ENCODE data around the gene RARRES2. TPM values are rescaled to one million over a fixed set of nuclear protein-coding genes. Genes with fewer than 3 reads are reported as not detected.
"Not testable (repeated sequence)": the region's sequence is repeated elsewhere in the genome, so short reads cannot be mapped to it uniquely, and the experiment has no call there.

RARRES2 gene
- total RNA-seq, 2 donors from 2014 or later: not detected

DNA sequence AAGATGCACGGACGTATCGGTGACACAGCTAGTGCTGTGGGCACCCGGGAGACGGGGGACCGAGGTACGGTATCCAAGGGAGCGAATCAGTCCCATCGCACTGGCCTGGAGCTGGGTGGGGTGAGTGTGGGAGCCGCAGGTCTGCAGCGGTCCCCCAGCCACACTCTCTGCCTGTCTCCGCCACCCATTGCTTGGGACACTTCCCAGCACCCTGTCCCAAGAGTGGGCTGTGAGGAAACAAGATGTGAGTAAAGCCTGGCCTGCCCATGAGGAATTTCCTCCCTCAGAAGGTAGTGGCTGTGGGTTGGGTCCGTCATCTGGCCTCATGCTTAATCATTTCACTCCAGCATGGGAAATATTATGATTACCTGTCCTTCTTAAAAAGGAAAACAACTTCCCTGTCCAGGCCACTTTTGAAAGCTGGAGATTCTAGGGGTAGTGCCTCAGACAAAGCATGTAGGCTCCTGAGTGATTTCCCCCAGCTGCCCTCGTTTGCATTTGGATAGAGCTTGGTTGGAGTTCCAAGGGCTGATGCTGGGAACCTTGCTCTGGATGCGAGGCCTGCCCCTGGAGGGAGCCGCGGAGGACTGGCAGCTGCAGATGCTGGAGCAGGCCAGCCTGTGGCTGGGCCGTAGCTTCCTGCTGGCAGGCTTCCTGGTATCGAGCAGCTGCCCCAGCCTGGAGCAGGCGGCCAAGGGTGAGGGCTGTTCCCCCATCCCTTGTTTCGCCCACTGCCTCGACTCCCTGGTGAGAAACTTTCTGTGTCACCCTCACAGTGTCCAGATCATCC, 11.9 kb downstream of the RARRES2 start:
- Mint-ChIP-seq H3K9me3 (no peaks in the 10 kb centered on the region), H3K4me1 (peaks cover 17% of the 10 kb centered on the region), H3K36me3 (ENCODE audit: low read depth) (peaks cover 50% of the 10 kb centered on the region), H3K4me3 (no peak overlapping the region), H3K27me3 (no peaks in the 10 kb centered on the region), H3K27ac (no peak overlapping the region)
- ATAC-seq (replicated peaks): no peak

DNA sequence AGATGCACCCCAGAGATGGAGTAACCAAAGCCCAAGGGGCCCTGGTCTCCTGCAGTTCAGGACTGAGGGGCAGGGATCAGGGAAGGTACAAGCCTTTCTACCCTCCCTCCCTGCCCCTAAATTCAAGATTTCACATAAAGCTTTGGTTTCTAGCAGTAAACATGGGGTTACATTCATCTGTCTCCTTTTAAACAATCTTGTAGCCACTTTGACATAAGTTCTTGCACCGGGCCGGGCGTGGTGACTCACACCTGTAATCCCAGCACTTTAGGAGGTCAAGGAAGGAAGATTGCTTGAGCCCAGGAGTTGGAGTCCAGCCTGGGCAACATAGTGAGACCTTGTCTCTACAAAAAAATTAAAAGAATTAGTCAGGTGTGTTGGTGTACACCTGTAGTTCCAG, 14.1 kb downstream of the RARRES2 start:
- Mint-ChIP-seq H3K4me1 (peaks cover 26% of the 10 kb centered on the region), H3K9me3 (no peaks in the 10 kb centered on the region), H3K27ac (no peak overlapping the region), H3K4me3 (no peak overlapping the region), H3K27me3 (no peaks in the 10 kb centered on the region), H3K36me3 (ENCODE audit: low read depth) (peaks cover 69% of the 10 kb centered on the region)
- no peak for ATAC-seq (replicated peaks)

DNA sequence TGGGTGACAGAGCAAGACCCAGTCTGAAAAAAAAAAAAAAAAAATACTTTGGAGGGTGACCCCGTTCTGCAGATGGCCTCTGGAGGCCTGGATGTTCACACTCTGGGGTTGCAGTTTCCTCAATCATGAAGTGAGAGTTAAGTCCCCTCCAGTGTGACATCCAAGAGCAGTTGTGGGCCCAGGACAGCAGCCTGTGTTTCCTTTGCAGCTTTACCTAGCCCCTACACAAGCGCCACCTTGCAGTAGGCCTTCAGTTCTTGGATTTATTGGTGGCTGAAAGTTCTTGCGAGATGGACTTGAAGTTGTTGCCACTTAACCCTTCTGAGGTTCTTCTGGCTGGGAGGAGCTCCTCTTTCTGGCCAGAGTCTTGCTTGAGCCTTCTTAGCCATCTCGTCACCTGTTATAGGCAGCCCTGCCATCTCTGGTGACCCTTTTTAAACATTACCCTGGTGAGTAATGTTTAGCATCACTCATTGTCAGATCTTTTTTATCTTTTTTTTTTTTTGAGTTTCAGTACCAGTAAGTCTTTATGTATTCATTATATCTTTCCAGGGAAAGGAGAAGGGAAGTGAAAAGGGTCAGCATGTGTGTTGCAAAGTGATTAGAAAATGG, 14.7 kb downstream of the RARRES2 start:
- H3K27me3 Mint-ChIP-seq: no peaks in the 10 kb centered on the region
- no peaks in the 10 kb centered on the region for H3K9me3 Mint-ChIP-seq
- peaks cover 29% of the 10 kb centered on the region for H3K4me1 Mint-ChIP-seq
- H3K36me3 Mint-ChIP-seq (ENCODE audit: low read depth): peaks cover 70% of the 10 kb centered on the region
- H3K4me3 Mint-ChIP-seq: no peak overlapping the region
- ATAC-seq (replicated peaks): no peak
- H3K27ac Mint-ChIP-seq: no peak overlapping the region

DNA sequence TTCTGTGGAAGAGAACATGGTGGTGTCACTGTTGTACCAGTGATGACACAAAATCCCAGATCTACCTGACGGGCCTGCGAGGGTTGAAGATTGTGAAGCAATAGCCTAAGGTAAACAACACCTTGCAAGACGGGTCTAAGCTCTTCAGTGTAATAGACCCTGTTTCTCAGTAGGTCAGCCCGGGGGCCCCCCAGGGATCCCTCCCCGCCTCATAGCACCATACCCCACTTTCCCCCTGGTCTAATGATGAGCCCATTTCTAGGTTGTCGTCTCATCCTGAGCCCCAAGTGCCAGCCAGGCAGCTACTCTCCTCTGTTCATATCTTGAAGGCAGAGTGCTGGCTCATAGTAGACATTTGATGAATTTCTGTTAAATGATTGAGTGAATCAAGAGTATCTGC, 15.5 kb downstream of the RARRES2 start:
- H3K4me1 Mint-ChIP-seq: peaks cover 29% of the 10 kb centered on the region
- peaks cover 70% of the 10 kb centered on the region for H3K36me3 Mint-ChIP-seq (ENCODE audit: low read depth)
- no peaks in the 10 kb centered on the region for H3K9me3 Mint-ChIP-seq
- peak overlapping the region; percentile 53 for H3K27ac Mint-ChIP-seq
- no peaks in the 10 kb centered on the region for H3K27me3 Mint-ChIP-seq
- no peak for ATAC-seq (replicated peaks)
- peak overlapping the region; percentile 100 for H3K4me3 Mint-ChIP-seq

DNA sequence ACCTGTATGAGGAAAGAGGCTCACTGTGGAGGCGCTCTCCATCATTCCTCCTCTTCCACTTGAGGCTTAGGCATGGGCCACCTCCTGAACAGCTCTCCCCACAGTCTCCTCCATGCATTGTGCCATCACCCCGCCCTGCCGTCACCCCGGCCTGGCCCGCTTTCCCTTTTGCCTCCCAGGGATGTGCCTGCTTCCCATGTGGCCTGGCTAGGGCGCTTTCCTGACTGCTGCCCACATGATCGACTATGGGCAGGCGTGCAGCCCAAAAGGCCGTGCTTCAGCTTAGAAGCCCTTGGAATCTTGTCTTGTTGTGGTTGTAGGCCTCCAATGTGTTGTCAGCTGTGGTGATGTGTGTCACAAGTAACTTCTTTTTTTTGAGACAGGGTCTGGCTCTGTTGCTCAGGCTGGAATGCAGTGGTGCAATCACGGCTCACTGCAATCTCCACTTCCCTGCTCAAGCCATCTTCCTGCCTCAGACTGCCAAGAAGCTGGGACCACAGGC, 16.3 kb downstream of the RARRES2 start:
- peaks cover 70% of the 10 kb centered on the region for H3K36me3 Mint-ChIP-seq (ENCODE audit: low read depth)
- H3K27me3 Mint-ChIP-seq: no peaks in the 10 kb centered on the region
- no peaks in the 10 kb centered on the region for H3K9me3 Mint-ChIP-seq
- ATAC-seq (replicated peaks): no peak
- peak overlapping the region; percentile 100 for H3K27ac Mint-ChIP-seq
- H3K4me3 Mint-ChIP-seq: peak overlapping the region; percentile 100
- H3K4me1 Mint-ChIP-seq: peaks cover 30% of the 10 kb centered on the region

DNA sequence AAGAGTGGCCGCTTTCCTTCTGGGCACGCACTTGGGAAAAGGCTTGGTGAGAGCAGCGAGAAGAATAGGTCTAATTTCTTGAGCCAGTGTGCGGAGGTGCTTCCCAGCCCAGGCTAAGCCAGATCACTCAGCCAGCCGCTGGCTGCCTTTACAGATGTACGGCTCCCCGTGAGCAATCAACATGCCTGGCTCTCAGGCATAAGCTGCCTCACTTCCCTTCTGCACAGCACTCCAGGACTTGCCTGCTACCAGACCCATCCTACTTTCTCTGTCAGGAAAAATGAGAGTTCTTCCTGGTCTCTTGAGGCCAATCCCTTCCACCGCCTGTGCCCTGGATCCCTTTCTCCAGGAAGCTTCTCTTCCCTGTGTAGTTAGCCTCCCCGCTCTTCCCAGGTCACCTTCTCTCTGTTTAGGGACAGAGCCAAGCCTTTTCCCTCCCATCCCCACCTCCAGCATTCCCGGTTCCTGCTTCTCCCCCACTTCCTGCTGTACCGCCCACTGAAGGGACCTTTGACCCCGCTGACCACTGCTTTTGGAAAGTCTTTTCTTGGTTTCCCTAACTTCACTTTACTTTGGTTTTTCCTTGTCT, 17.0 kb downstream of the RARRES2 start:
- H3K27ac Mint-ChIP-seq: peak overlapping the region; percentile 100
- H3K36me3 Mint-ChIP-seq (ENCODE audit: low read depth): peaks cover 69% of the 10 kb centered on the region
- no peak for ATAC-seq (replicated peaks)
- no peaks in the 10 kb centered on the region for H3K9me3 Mint-ChIP-seq
- peak overlapping the region; percentile 100 for H3K4me3 Mint-ChIP-seq
- peaks cover 34% of the 10 kb centered on the region for H3K4me1 Mint-ChIP-seq
- no peaks in the 10 kb centered on the region for H3K27me3 Mint-ChIP-seq

DNA sequence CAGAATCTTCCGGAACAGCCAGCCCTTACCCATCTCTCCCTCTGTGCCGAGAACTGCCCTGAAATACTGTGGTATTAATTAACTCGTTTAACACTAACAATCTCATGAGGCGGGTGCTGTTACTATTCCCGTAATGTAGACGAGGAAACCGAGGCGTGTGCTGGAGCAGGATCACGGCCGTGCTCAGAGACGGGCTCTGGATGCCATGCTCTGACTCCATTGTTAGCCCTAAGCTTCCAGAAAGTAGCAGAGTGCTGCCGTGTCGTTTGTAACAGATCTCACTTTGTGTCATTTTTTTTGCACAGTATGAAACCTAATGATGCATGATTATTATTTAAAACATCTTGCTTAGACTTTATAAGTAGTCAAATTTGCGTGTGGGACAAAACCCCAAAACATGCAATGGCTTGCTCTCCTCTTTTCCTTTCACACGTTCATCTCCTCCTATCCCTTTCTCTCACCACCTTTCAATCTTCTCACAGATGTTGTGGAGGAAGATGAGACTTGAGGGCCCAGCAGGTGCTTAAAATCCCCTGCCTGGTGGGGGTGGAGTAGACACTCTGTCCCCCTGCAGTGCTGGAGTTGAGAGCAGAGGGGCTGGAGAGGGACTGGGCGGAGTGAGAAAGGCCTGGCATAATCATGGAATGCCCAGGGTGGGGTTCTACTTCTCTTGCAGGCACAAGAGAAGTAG, 17.6 kb downstream of the RARRES2 start:
- Mint-ChIP-seq H3K9me3 (no peaks in the 10 kb centered on the region), H3K27ac (peak overlapping the region; percentile 100), H3K27me3 (no peaks in the 10 kb centered on the region), H3K36me3 (ENCODE audit: low read depth) (peaks cover 63% of the 10 kb centered on the region), H3K4me3 (peak overlapping the region; percentile 100), H3K4me1 (peaks cover 34% of the 10 kb centered on the region)
- ATAC-seq (replicated peaks): peak; percentile 14

DNA sequence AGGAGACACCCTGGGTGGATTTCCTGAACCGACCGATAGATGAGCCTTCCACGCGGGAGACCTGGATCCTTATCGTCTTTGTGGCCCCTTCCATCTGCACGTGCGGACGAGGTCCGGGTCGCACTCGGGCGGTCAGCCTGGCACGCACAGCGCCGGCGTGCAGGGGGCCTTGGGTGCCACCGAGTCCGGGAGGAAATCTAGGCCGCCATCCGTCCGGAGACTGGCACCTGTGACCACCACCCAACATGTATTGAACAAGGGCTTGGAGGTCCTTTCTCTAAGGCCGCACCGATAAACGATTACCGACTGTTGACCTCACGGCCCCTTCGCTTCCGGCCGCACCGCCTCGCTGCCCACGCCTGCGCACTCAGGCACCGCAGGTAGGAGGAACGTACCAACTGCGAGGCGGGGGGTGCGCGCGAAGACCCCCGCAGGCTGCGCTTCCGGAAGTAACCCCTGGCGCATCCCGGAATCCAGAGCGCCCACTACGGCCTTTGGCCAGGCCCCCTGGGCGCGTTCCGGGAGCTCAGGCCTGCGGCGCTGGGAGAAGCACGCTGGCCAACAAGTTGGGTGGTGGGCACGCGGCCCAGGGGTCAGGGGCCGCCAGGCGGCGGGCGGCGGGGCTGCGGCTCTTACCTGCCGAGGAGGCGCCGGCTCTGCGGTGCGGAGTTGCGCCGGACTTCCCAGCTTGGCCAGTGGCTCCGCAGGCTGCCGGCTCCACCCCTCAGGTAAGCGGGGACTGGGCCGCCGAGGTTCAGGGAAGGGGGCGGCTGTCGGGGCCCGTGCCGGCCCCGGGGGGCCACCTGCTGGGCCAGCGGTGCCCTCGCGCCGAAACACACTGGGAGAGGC, 18.4 kb downstream of the RARRES2 start, which contains the start of the genes ACTR3C and LRRC61:
TSS of gene ACTR3C (minus strand) at position 713 of the 849 bp plus-strand sequence. CDS start 28,249 bp downstream, outside the sequence.
TSS of gene LRRC61 (plus strand) at position 523 of the 849 bp plus-strand sequence. CDS start 13,507 bp downstream, outside the sequence.
- peak within 1 kb of the TSS; percentile 100 for H3K4me3 Mint-ChIP-seq
- H3K27me3 Mint-ChIP-seq: no peaks in the 10 kb centered on the region
- no peaks in the 10 kb centered on the region for H3K9me3 Mint-ChIP-seq
- peaks cover 58% of the 10 kb centered on the region for H3K36me3 Mint-ChIP-seq (ENCODE audit: low read depth)
- peak; percentile 50 for ATAC-seq (replicated peaks)
- H3K27ac Mint-ChIP-seq: peak within 1 kb of the TSS; percentile 100
- peaks cover 33% of the 10 kb centered on the region for H3K4me1 Mint-ChIP-seq

DNA sequence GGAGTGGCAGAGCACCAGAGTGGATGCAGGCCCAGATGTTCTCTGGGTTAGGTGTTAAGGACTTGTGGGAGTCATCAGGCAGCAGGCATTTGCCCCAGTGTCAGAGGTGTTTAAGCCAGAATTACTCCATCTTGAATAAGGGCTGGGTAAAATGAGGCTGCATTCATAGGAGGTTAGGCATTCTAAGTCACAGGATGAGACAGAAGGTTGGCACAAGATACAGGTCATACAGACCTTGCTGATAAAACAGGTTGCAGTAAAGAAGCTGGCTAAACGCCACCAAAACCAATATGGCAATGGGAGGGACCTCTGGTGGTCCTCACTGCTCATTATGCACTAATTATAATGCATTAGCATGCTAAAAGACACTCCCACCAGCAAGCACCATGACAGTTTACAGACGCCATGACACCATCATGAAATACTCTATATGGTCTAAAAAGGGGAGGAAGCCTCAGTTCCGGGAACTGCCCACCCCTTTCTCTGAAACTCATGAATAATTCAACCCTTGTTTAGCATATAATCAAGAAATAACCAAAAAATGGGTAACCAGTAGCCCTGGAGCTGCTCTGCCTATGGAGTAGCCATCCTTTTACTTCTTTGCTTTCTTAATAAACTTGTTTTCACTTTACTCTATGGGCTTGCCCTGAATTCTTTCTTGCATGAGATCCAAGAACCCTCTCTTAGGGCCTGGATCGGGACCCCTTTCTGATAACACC, 19.2 kb downstream of the RARRES2 start:
- ATAC-seq (replicated peaks): peak; percentile 63
- Mint-ChIP-seq H3K36me3 (ENCODE audit: low read depth) (peaks cover 57% of the 10 kb centered on the region), H3K9me3 (no peaks in the 10 kb centered on the region), H3K27ac (peak overlapping the region; percentile 100), H3K4me3 (peak overlapping the region; percentile 100), H3K27me3 (no peaks in the 10 kb centered on the region), H3K4me1 (peaks cover 29% of the 10 kb centered on the region)

DNA sequence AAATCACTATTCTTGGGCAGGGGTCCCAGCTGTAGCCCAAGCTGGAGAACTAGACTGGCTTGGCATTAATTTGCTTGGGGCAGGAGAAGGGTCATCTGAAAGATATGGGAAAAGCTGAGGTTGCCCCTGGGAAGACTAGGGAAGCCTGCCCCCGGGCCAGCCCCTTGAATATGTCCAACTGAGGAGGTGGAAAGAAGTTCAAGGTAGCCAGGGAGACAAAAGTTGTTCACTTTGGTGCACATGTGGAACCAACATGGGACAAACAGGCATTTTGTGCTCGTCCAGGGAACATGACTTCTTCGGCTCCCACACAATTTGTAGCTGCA, 19.7 kb downstream of the RARRES2 start:
- peak overlapping the region; percentile 100 for H3K27ac Mint-ChIP-seq
- no peak for ATAC-seq (replicated peaks)
- H3K9me3 Mint-ChIP-seq: no peaks in the 10 kb centered on the region
- no peaks in the 10 kb centered on the region for H3K27me3 Mint-ChIP-seq
- H3K4me3 Mint-ChIP-seq: peak overlapping the region; percentile 100
- peaks cover 29% of the 10 kb centered on the region for H3K4me1 Mint-ChIP-seq
- H3K36me3 Mint-ChIP-seq (ENCODE audit: low read depth): peaks cover 52% of the 10 kb centered on the region

DNA sequence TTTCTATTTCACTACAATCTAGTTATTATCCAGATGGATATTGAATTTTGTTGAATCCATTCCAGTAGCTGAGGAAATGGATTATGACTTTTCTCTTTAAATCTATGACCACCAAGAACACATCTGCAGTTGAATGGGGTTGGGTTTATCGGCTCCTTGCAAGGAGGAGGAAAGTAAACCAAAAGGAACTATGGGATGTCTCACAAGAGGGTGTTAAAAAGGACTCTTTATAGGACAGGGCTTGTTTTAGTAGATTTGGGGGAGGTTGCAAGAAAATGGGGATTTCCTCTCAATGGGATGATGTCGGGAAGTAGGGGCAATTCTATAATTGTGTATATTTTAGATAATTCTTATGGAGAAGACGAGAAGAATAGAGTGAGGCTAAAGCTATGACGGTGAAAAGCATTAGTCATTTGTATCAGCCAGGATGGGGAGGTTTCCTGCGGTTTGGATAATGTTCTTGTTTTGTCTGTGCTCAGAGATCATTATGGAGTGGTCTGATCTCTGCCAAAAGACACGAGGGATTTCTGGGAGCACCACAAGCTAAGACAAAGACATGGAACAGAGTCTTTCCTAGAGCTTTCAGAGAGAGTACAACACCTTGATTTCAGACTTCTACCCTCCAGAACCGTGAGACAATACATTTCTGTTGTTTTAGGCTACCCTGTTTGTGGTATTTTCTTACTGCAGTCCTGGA, 23.5 kb downstream of the RARRES2 start:
- no peak overlapping the region for H3K27ac Mint-ChIP-seq
- H3K9me3 Mint-ChIP-seq: no peaks in the 10 kb centered on the region
- H3K4me3 Mint-ChIP-seq: no peak overlapping the region
- no peak for ATAC-seq (replicated peaks)
- H3K36me3 Mint-ChIP-seq (ENCODE audit: low read depth): peaks cover 17% of the 10 kb centered on the region
- peaks cover 17% of the 10 kb centered on the region for H3K4me1 Mint-ChIP-seq
- no peaks in the 10 kb centered on the region for H3K27me3 Mint-ChIP-seq

DNA sequence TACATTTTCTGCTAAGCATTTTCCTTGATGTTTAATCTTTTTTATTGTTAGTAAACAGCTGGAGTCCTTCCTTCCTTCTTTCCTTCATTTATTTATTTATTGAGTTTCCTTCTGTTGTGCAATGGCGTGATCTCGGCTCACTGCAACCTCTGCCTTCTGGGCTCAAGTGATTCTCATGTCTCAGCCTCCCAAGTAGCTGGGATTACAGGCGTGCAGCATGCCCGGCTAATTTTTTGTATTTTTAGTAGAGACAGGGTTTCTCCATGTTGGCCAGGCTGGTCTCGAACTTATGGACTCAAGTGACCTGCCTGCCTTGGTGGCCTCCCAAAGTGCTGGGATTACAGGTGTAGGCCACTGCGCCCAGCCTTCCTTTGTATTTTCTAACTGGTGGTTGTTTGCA, 24.4 kb downstream of the RARRES2 start:
- peaks cover 10% of the 10 kb centered on the region for H3K36me3 Mint-ChIP-seq (ENCODE audit: low read depth)
- H3K4me3 Mint-ChIP-seq; ATAC-seq (replicated peaks); H3K27me3 Mint-ChIP-seq; H3K27ac Mint-ChIP-seq; H3K9me3 Mint-ChIP-seq: not testable (repeated sequence)
- H3K4me1 Mint-ChIP-seq: peaks cover 15% of the 10 kb centered on the region
